SK-MEL-5 (cell line): Measurements from ENCODE around the gene GRB14. TPM values are rescaled to one million over a fixed set of nuclear protein-coding genes. Genes with fewer than 3 reads are reported as not detected.
"Not testable (repeated sequence)": the region's sequence is repeated elsewhere in the genome, so short reads cannot be mapped to it uniquely, and the experiment has no call there.

Experiments used
- DNase-seq: peaks from one replicate; pipeline ENCODE4 v3.0.0-alpha.2; 2016; ENCODE audit warnings: low read depth, low spot score
- in situ Hi-C: cut with HindIII; loops from 2 replicates; pipeline ENCODE4 v1.10.0; 2016; ENCODE audit warnings: low sequenced_read_pairs, high pct_unique_total_duplicates, low pct_unique_long_range_greater_than_20kb
- total RNA-seq: library from RNA; depleted of rRNA; stranded (reverse); fragments of >200 nt; shearing (Covaris generic); gene quantifications from 2 replicates; pipeline ENCODE4 v1.2.3, GENCODE V29; 2014

The GRB14 gene
- total RNA-seq, 1 experiment from 2014 or later, result 4.5 TPM

DNA sequence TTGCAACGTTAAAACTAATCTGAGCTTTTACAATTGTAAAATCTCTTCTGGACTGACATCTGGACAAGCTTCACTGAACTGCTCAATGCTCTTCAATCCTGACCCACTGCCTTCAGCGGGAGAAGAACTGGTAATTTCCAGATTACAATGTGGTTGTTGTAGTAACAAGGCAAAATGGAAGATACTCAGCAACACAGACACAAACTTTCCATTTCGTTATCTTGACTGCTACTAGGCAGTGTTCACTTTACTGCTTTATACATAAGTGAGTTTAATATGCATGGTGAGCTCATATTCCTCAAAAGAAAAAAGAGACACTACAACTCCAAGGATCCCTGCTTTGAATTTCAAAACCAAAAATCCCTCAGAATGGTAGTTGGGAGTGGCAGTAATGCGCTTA, 51.9 kb downstream of the GRB14 start:
- in situ Hi-C loops, result no loop called here
- DNase-seq, result no peak

DNA sequence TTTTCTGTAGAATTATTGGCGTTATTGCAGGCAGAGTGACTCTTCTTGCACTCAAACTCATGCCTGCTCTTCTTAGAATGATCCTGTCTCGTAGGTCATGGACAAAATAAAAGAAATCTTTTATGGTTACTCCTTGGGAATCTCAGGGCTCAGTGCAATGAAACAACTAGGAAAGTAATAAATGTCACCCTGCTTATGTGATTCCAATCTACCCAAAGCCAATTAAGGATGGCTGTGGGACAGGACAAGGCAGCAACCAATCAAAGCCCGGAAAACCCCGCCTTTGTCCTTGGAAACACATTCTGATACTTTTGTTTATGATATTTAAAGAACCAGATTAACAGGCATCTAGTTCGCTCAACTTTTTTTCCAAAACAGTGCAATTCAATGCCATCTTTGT, 53.0 kb downstream of the GRB14 start:
- in situ Hi-C loops, result no loop called here
- no peak for DNase-seq

DNA sequence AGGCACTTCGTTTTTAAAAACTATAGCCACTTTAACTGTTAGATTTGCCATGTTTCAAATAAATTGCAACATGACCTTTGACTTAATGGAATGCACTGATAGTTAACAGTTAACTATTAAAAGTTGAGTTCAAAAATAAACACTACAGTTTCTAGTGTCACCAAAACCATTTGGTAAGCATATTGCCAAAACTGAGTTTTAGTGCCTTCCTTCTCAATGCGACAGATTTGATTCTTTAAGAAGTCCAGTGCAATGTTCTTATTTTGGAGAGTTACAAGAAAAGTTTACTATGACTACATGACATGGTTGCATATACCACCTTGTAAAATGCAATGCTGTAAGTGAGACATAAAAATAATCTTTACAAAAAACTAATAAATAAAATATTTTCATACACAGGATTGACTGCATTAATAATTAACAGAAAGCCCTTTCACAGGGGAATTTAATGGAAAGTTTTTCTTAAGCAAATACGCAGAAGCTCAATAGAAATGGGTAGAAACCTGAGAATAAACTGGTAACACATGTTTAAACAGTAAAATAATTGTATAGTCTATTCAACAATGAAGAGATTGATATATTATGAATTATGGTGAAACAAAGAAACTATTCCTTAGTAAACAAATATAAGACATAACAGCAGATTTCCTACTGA, 53.8 kb downstream of the GRB14 start:
- no peak for DNase-seq
- in situ Hi-C loops, result no loop called here

DNA sequence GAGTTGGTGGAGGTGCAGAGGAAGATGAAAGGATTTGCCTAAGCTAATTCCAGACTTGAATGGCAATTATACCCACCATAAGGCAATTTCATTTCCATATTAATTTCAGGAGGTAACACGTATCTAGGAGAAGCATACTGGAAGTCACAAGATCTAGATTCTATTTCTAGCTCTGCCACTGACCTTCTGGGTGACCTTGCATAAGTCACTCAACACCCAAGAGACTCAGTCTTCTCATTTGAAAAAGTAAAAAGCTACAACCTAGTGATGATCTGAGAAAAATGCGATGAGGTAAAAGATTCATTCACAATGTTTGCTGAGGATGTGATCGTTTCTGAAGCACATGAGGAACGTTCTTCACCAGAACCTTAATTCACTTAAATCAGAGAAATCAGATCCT, 55.9 kb downstream of the GRB14 start:
- in situ Hi-C loops, result no loop called here

DNA sequence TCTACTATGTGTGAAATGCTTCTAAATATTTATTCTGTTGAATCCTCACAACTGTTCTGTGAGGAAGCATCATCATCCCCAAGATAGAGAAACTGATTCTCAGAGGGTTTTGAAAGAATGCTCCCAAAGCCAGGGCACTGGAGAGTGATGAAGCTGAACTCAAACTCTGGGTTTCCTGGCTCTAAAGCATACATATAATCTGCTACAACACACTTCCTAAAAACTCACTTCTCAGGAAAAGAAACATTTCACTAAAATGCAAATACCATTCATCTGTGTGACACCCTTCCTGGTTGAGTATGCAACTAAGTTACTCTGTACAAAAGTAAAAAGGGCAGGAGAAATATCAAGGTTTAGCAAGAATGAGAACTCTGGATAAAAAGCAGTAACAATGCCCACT, 58.6 kb downstream of the GRB14 start:
- in situ Hi-C loops, result no loop called here
- no peak for DNase-seq

More for the DNA sequence above, 55.9 kb downstream of the GRB14 start:
- no peak for DNase-seq

DNA sequence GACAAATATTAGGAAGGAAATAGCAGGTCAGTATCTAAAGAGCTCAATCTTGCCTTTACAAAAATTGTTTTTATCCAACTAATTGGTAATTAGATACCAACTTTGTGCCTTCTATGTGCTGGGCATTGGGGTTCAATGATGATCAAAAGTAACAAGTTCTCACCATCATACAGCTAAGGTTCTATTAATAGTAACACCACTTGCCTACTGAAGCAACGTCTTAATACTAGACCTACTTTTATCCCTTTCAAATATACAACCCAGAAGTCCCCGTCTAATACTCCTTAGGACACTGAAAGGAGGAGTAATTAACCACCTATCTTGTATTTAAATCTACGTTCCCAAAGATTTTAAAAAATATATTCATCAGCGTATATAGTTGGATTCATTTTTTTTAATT, 59.3 kb downstream of the GRB14 start:
- in situ Hi-C loops, result no loop called here
- no peak for DNase-seq

DNA sequence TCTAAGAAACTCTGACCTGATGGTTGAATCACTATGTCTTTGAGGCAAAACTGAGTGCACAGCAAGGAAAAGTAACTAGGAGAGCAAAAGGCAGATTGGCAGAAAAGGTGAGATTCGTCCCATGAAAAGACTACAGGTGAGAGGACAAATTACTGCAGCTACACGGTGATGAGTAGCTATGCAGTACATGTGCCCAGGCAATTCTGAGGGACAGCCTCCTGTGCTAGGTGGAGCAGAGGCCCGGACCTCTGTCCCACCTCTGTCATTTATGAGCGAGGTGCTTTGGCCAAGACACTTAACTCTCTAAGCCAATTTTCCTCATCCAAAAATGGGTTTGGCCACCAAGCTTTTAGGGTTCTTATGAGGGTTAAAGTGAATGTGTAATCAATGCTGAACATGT, 59.9 kb downstream of the GRB14 start:
- no peak for DNase-seq
- in situ Hi-C loops, result no loop called here

DNA sequence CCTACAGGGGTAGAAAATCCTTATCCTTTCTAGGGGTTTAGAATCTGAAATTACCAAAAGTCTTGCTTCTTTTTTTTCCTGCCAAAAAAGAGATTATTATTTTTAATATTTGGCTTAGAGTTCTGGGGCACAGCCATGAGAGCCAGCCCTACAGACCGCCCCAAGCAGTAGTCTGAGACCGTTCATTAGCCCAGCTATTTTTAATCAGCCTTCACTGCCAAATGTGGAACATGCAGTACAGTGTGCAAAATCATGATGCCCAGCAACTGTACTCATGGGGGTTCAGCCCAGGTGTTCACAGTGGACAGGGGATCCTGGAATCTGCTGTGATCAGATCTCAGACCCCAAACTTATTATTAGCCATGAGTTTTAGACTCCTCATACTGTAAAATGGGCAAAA, 60.4 kb downstream of the GRB14 start:
- in situ Hi-C loops, result no loop called here
- DNase-seq, result no peak

DNA sequence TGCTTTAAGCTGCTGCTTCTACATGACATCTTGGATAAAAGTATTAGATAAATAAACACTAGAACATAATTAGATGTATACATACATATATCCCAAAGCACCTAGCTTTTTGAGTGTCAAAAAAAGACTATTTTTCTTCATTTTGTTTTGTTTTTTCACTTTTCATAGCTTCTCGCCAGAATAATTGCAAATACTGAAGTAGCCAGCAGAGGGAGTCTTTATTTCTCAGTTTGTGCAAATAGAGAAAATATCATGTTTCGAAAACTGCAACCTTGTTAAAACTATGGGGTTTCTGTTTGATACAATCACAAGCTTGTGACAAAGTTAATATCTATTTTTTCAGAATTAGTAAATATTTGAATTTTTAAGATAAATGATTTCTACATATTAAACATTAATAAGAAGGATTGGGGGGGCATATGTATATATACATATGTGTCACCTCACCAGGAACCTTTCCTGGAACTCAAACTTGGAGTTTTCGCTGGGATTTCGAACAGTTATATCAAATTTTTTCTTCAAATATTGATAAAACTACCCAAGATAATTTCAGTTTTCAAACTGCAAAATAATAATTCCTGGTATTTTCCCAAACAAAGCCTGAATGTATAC, 61.0 kb downstream of the GRB14 start:
- DNase-seq, result peak; percentile 47
- in situ Hi-C loops, result no loop called here

DNA sequence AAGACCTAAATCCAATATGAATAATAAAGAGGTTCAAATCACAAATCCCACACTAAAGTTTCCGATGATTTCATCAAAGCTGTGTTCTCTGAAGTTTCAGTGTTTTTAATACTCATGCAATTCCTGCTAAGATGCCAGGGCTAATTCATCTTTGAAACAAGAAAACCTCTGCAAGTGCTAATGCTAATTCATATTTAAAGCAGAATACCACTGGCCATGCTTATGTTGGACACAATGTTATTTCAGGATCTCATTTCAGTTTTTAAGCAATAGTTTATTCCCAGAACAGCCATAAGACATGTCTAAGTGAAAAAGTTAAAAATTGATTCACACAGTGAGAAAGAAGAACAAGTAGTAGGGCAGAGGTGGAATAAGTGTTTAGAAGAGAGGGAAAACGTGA, 62.8 kb downstream of the GRB14 start:
- in situ Hi-C loops, result no loop called here
- DNase-seq, result no peak

DNA sequence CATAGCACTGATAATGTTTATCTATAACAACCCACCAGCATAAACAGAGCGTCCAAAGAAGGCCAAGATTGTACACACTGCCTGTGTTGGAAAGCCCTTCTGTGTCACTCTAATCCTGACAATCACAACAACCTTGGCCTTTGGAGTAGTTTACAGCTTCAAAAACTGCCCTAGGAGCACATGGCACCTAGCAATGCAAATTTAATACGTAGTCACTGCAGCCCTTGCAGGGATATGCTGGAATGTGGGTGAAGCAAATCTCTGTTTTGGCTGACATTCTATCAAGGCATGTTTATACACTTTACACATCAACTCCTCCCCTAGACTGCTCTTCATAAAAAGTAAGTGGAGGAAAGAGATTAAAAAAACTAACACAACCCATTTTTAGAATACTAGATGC, 66.8 kb downstream of the GRB14 start:
- in situ Hi-C loops, result no loop called here
- no peak for DNase-seq

DNA sequence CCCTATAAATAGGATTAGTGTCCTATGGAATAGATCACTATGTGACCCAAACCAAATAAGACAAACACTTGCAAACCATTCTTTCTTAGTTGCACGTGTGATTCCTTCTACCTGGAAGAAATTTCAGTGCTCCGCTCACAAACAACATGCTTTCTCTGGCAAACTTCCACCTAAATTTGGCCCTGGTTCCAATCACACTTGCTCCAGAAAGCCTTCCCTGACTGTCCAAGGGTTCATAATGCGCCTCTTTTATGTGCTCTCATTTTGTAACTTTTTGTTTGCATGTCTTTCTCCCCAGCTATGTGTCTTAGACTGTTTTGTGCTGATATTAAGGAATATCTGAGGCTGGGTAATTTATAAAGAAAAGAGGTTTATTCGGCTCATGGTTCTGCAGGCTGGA, 69.8 kb downstream of the GRB14 start:
- DNase-seq, result no peak
- in situ Hi-C loops, result no loop called here

DNA sequence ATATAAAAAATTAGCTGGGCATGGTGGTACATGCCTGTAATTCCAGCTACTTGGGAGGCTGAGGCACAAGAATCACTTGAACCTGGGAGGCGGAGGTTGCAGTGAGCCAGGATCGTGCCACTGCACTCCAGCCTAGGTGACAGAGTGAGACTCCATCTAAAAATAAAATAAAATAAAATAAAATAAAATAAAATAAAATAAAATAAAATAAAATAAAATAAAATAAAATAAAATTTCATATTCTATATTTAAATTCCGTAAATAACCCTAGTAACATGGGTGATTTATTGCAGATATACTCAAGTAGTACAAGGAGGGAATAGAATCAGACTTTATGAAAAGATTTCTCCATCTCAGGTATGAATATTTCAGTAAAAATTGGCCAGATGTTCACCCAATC, 71.6 kb downstream of the GRB14 start:
- DNase-seq, in situ Hi-C loops: not testable (repeated sequence)

DNA sequence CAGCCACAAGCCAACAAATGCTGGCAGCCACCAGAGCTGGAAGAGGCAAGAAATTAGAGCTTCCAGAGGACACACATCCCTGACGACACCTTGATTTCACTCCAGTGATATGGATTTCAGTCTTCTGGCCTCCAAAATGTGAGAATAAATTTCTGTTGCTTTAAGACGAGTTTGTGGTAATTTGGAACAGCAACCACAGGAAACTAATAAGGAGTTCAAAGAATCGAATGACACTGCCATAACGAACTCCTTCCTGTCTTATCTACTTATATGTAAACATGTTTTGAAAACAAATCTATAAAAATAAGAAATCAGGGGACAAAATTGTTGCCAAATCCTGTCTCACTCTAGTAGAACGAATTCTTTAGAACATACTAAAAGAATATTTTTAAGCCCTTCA, 75.8 kb downstream of the GRB14 start:
- no peak for DNase-seq
- in situ Hi-C loops, result no loop called here

DNA sequence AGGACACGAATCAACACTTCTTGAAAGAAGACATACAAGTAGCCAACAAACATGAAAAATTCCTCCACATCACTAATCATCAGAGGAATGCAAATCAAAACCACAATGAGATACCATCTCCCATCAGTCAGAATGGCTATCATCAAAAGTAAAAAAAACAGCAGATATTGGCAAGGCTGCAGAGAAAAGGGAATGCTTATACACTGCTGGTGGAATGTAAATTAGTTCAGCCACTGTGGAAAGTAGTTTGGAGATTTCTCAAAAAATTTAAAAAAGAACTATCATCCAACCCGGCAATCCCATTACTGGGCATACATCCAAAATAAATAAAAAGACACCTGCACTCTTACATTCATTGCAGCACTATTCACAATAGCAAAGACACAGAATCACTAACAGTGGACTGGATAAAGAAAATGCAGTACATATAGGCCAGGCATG, 78.7 kb downstream of the GRB14 start:
- no peak for DNase-seq
- in situ Hi-C loops, result no loop called here

DNA sequence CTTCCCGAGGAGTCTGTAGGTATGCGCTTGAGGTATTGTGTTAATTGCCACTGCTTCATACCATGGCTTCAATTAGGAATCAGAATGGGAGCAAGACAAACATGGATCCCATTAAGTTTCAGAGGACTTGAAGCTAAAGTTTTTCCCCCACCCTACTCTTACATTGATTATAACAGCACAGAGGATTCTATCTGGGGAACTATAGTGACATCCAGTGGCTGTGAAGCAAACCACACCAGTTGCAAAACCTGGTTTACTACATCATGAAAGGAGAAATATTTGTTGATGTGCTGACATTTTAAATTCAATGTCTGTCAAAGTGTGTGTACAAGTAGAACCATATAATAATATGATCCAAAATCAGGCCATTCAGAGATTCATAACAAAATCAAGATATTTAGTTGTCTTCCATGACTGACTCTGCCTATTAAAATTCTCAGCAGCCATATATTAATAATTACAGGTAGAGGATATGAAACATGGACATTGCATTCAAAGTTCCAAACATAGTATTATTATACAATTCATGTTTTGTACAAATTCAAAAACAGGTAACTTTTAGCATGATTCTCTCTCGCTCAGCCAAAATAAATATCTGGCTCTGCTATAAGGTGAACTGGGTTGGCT, 82.9 kb downstream of the GRB14 start:
- in situ Hi-C loops, result no loop called here
- DNase-seq, result peak; percentile 74

DNA sequence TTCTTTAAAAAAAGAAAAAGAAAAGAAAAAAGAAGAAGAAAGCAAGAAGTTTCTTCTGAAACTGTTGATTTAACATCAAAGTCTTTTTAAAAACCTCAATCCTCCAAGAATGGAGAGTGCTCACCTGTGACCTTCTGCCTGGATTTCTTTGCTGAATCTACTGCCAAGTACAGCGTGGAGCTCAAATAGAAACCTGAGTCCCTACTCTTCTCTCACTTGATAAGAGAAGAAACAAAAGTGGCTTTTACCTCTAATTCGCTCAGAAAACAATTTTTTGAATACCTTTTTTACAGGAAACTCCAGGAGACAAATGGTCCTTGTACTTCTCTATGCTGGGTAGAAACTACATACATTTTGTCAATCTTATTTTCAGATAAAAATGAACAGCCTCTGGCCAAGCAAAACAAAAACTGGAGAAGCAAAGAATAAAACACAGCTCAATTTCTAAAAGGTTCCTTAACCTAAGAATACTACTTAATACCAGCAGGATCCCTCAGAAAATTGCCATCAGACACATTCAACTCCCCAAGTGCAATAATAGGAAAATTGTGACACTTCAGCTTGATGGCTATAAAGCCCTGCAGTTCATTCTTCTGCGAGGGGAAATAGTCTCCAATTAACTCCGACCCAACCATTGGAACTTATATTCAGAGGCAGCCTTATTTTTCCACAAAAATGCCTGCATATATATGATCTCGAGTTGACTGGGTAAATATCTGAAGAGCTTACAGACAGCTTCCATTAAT, 85.8 kb downstream of the GRB14 start:
- no peak for DNase-seq
- in situ Hi-C loops, result no loop called here

DNA sequence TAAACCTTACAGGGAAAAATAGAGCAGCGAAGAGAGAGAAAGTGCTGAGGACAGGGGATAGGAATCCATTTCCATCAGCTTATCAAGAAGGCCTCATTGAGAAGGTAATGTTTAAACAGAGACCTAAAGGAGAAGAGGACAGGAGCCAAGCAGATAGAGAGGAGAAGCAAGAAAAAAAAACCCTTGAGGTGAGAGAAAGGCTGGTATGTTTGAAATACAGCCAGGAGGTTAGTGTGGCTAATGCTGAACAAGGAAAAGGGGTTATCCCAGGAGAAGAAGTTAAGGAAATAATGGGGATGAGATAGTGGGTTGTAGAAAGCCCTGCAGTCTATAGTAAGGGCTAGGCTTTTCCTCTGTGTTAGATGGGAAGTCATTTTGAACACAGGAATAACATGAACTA, 90.8 kb downstream of the GRB14 start:
- in situ Hi-C loops, result no loop called here
- DNase-seq, result no peak

DNA sequence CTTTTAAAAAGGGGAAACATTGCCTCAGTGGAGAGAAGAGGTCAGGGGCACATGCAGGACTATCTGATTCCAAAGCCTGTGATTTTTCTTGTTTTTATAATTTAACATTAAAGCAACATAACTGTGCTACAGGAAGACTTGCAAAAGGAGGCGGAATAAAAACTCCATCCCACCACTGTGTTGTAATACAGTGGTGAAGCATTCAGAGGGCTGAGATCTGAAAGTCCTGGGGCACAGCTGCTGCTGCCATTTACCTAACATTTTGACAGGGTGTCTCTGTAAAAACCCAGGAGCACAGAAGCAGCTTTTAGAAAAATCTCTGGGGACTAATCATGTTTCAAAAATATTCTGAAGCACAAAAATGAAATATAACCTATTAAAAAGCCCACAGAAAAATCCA, 97.6 kb downstream of the GRB14 start:
- no peak for DNase-seq
- in situ Hi-C loops, result no loop called here
